ENCODE results near the gene CPB2.

DNA sequence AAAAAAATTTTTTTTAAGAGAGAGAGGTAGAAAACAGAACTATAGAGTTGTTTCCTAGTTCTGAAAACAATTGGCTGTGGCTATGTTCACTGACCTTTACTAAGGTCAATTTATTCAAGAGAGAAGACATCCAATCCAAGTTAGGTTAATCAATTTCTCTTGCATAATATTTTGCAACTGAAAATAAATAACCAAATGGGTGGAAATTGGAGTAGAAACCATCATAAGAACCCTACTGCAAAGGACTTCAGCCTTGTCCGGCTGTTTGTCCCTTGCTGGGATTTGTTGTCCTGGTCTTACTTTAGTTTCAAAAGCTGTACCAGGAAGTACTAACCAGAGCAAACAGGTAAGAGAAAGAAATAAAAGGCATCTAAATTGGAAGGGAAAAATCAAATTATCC lies 29.0 kb downstream of the CPB2 start:
- TF ChIP-seq, protein P1, sequence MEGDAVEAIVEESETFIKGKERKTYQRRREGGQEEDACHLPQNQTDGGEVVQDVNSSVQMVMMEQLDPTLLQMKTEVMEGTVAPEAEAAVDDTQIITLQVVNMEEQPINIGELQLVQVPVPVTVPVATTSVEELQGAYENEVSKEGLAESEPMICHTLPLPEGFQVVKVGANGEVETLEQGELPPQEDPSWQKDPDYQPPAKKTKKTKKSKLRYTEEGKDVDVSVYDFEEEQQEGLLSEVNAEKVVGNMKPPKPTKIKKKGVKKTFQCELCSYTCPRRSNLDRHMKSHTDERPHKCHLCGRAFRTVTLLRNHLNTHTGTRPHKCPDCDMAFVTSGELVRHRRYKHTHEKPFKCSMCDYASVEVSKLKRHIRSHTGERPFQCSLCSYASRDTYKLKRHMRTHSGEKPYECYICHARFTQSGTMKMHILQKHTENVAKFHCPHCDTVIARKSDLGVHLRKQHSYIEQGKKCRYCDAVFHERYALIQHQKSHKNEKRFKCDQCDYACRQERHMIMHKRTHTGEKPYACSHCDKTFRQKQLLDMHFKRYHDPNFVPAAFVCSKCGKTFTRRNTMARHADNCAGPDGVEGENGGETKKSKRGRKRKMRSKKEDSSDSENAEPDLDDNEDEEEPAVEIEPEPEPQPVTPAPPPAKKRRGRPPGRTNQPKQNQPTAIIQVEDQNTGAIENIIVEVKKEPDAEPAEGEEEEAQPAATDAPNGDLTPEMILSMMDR (IDR thresholded peaks at IDR 0.05; ENCODE audit: low read length) = no peak
- TF ChIP-seq EZH2 (IDR thresholded peaks at IDR 0.05; ENCODE audit: borderline replicate concordance, low read length) = no peak

All from OCI-LY1 (cell line).